Esophagus muscularis mucosa (tissue), 4 donors: ENCODE data around the gene MAPK8.

Source experiments
- CTCF ChIP-seq, 3 experiments: fragments of 200-600 bp in 2 of 3; fragments of 450-650 bp in 1 of 3; sonication (generic) in 2 of 3; IDR thresholded peaks; one replicate each; pipeline ENCODE4 v1.5.1; 2017 to 2019; ENCODE audit warnings: antibody characterized with exemption in 3 of 3, mild to moderate bottlenecking in 2 of 3, moderate library complexity in 1 of 3
- EP300 ChIP-seq: sonication (generic); formaldehyde crosslinking; IDR thresholded peaks from one replicate; pipeline ENCODE4 v1.6.1; 2017; ENCODE audit warnings: antibody characterized with exemption
- POLR2A ChIP-seq: fragments of 450-650 bp; IDR thresholded peaks from one replicate; pipeline ENCODE4 v1.6.1; 2017; ENCODE audit warnings: antibody characterized with exemption, moderate library complexity, mild to moderate bottlenecking, low read depth
- POLR2AphosphoS5 ChIP-seq, 2 donors: sonication (generic); formaldehyde crosslinking; IDR thresholded peaks; one replicate each; pipeline ENCODE4 v1.6.1; 2017; ENCODE audit warnings: antibody characterized with exemption in 2 of 2

DNA sequence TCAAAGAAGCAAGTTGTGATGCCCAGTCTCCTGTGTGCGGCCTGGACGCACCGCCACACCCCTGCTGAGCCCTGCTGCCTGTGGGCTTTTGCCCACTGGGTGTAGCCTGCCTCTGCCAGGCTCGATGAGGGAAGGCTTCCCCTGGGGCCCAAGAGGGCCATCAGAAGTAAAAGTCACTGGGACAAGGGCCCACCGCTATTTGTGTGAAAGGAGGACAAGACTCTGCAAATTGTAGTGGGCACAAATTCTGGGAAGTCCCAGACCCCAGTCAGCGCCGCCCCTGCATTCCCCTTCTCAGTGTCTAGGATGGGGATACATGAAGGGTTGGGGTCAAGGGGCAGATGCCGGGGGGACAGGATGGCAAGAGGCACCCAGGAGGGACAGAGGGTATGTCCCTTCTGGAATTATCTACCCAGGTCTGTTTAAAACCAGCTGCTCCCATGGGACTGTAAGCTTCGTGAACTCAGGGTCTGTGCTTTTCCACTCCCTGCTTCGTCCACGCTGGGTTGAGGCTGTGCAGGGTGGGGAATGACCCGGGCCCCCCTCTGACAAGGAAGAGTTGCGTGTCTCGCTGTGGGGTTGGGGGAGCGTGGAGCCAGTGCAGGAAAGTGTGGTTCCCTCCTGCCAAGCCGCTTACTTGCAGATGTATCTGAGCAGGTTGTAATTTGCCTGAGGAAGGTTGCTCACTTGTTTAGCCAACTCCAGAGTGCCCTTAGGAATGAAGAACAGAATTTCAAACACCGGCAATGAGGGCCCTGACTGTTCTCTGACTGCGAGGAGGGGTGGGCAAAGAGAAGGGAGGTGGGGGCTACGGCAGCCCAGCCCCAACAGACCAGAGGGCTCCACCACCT, 147.2 kb downstream of the MAPK8 start:
- TF ChIP-seq POLR2A (no peak), CTCF (IDR thresholded peaks at IDR 0.05) (no peak), EP300 (no peak), POLR2AphosphoS5 (IDR thresholded peaks at IDR 0.05) (no peak)
